HG03432 (cell line): ENCODE results near the gene DNASE1.

Experiments
- ATAC-seq: cut with Tn5 transposase; IDR thresholded peaks from one replicate; pipeline ENCODE4 v1.9.1; 2021; ENCODE audit warnings: mild to moderate bottlenecking, moderate library complexity; ENCODE audit not compliant: unreplicated experiment

DNASE1 gene

GRCh38 chr16:3694051-3694450 lies 39.6 kb downstream of the DNASE1 start:
- no peak for ATAC-seq

GRCh38 chr16:3695610-3696369 lies 41.3 kb downstream of the DNASE1 start:
- no peak for ATAC-seq

GRCh38 chr16:3696425-3697218 lies 42.1 kb downstream of the DNASE1 start:
- ATAC-seq = no peak

- ATAC-seq = no peak
Observed at GRCh38 chr16:3698941-3699340, 44.5 kb downstream of the DNASE1 start.

- ATAC-seq = no peak
Observed at GRCh38 chr16:3701531-3701930, 47.0 kb downstream of the DNASE1 start.

- ATAC-seq = no peak
Observed at GRCh38 chr16:3702082-3702481, 47.6 kb downstream of the DNASE1 start.

- no peak for ATAC-seq
Observed at GRCh38 chr16:3706253-3707012, 51.9 kb downstream of the DNASE1 start.
